GM23338 (cell line): ENCODE data around the gene GOLT1A. TPM values are rescaled to one million over a fixed set of nuclear protein-coding genes. Genes with fewer than 3 reads are reported as not detected.

Source experiments
- ATAC-seq: fragments of 200-7000 bp; cut with Tn5 transposase; 3 replicates; pipeline ENCODE4 v1.9.1; 2020
- DNase-seq: peaks from one replicate; pipeline ENCODE4 v3.0.0-alpha.2; 2015; ENCODE audit warnings: low spot score
- H2AFZ ChIP-seq: fragments of 200-600 bp; sonication (generic); 2 replicates; pipeline ENCODE4 v1.8.0; 2016; ENCODE audit warnings: antibody characterized with exemption, mild to moderate bottlenecking, moderate library complexity
- H3F3A ChIP-seq: fragments of 200-600 bp; sonication (generic); replicated peaks from 2 replicates; pipeline ENCODE4 v1.8.0; 2017; ENCODE audit warnings: antibody characterized with exemption, mixed run types, low read depth
- H3K27ac ChIP-seq: fragments of 200-600 bp; sonication (generic); 2 replicates; pipeline ENCODE4 v1.6.1; 2016; ENCODE audit warnings: low read depth
- H3K27me3 ChIP-seq: fragments of 200-600 bp; sonication (generic); 2 replicates; pipeline ENCODE4 v1.8.0; 2016; ENCODE audit warnings: mild to moderate bottlenecking, mixed run types, moderate library complexity; ENCODE audit not compliant: insufficient read depth
- H3K36me3 ChIP-seq: fragments of 200-600 bp; sonication (generic); 2 replicates; pipeline ENCODE4 v1.8.0; 2016; ENCODE audit warnings: mild to moderate bottlenecking; ENCODE audit not compliant: insufficient read depth
- H3K4me1 ChIP-seq: fragments of 200-600 bp; sonication (generic); 2 replicates; pipeline ENCODE4 v1.8.0; 2016; ENCODE audit warnings: mild to moderate bottlenecking, moderate library complexity; ENCODE audit not compliant: insufficient read depth
- H3K4me2 ChIP-seq: fragments of 200-600 bp; sonication (generic); 2 replicates; pipeline ENCODE4 v1.7.1; 2017; ENCODE audit warnings: mixed run types
- H3K4me3 ChIP-seq: fragments of 200-600 bp; sonication (generic); 2 replicates; pipeline ENCODE4 v1.6.1; 2016; ENCODE audit warnings: mixed run types
- H3K79me2 ChIP-seq: fragments of 200-600 bp; sonication (generic); replicated peaks from 2 replicates; pipeline ENCODE4 v1.8.0; 2017; ENCODE audit warnings: mild to moderate bottlenecking; ENCODE audit not compliant: insufficient read depth
- H3K9me2 ChIP-seq: fragments of 200-600 bp; sonication (generic); 2 replicates; pipeline ENCODE4 v1.8.0; 2017; ENCODE audit not compliant: insufficient read depth
- H4K20me1 ChIP-seq: fragments of 200-600 bp; sonication (generic); replicated peaks from 2 replicates; pipeline ENCODE4 v1.8.0; 2017; ENCODE audit warnings: mild to moderate bottlenecking; ENCODE audit not compliant: insufficient read depth
- H3K27ac Mint-ChIP-seq: 2 replicates; pipeline ENCODE4 v1.8.0; 2020; ENCODE audit warnings: inconsistent platforms, mild to moderate bottlenecking, moderate library complexity, mixed read lengths
- H3K27me3 Mint-ChIP-seq: 3 replicates; pipeline ENCODE4 v1.8.0; 2022; ENCODE audit warnings: low read depth, mild to moderate bottlenecking, moderate library complexity, mixed read lengths, inconsistent platforms; ENCODE audit not compliant: insufficient read depth, poor library complexity
- H3K36me3 Mint-ChIP-seq: 3 replicates; pipeline ENCODE4 v1.8.0; 2021; ENCODE audit warnings: low read depth, mild to moderate bottlenecking, inconsistent platforms, moderate library complexity, mixed read lengths
- H3K4me1 Mint-ChIP-seq: 3 replicates; pipeline ENCODE4 v1.8.0; 2020; ENCODE audit warnings: mild to moderate bottlenecking, inconsistent platforms, mixed read lengths
- H3K4me3 Mint-ChIP-seq: 3 replicates; pipeline ENCODE4 v1.8.0; 2021; ENCODE audit warnings: moderate library complexity, mild to moderate bottlenecking, inconsistent platforms, mixed read lengths
- H3K9me3 Mint-ChIP-seq: 3 replicates; pipeline ENCODE4 v1.8.0; 2020; ENCODE audit warnings: moderate library complexity, mild to moderate bottlenecking, inconsistent platforms, mixed read lengths
- CREB1 ChIP-seq: fragments of 250-450 bp; sonication (Bioruptor Pico); IDR thresholded peaks from 2 replicates; pipeline ENCODE4 v1.5.0; 2020; ENCODE audit warnings: low read depth, mild to moderate bottlenecking, moderate library complexity
- EZH2 ChIP-seq: fragments of 200-600 bp; sonication (generic); IDR thresholded peaks from one replicate; pipeline ENCODE4 v1.8.0; 2017; ENCODE audit warnings: antibody characterized with exemption, mild to moderate bottlenecking, low read depth; ENCODE audit not compliant: unreplicated experiment
- EZH2phosphoT487 ChIP-seq: fragments of 200-600 bp; sonication (generic); IDR thresholded peaks from one replicate; pipeline ENCODE4 v1.8.1; 2018; ENCODE audit warnings: antibody characterized with exemption; ENCODE audit not compliant: unreplicated experiment
- JUNB ChIP-seq: IDR thresholded peaks from one replicate; pipeline ENCODE4 v1.6.1; 2016; ENCODE audit warnings: antibody characterized with exemption; ENCODE audit not compliant: unreplicated experiment
- NANOG ChIP-seq: IDR thresholded peaks from 2 replicates; pipeline ENCODE4 v1.6.1; 2016; ENCODE audit warnings: antibody characterized with exemption, borderline replicate concordance
- POLR2AphosphoS5 ChIP-seq: IDR thresholded peaks from 2 replicates; pipeline ENCODE4 v1.6.1; 2016; ENCODE audit warnings: antibody characterized with exemption, low read depth
- REST ChIP-seq: IDR thresholded peaks from one replicate; pipeline ENCODE4 v1.6.1; 2018; ENCODE audit warnings: antibody characterized with exemption; ENCODE audit not compliant: unreplicated experiment
- STAT1 ChIP-seq: IDR thresholded peaks from one replicate; pipeline ENCODE4 v1.6.1; 2016; ENCODE audit warnings: antibody characterized with exemption; ENCODE audit not compliant: unreplicated experiment
- ZNF331 ChIP-seq: fragments of 250-450 bp; sonication (Bioruptor Pico); IDR thresholded peaks from 2 replicates; pipeline ENCODE4 v1.5.0; 2020; ENCODE audit warnings: low read depth, mild to moderate bottlenecking, moderate library complexity
- ZNF462 ChIP-seq: fragments of 250-450 bp; sonication (Bioruptor Pico); IDR thresholded peaks from 2 replicates; pipeline ENCODE4 v1.5.0; 2020; ENCODE audit warnings: mild to moderate bottlenecking, moderate library complexity
- polyA plus RNA-seq: library from polyadenylated mRNA; unstranded; fragments of >200 nt; fragmentation: Nextera tagmentation; extraction: Ambion mirVana; gene quantifications from 2 replicates; pipeline ENCODE4 v1.2.1, GENCODE V29; 2016
- total RNA-seq: library from RNA; depleted of rRNA; stranded (reverse); fragments of >200 nt; shearing (Covaris generic); gene quantifications from 2 replicates; pipeline ENCODE4 v1.2.3, GENCODE V29; 2014

The GOLT1A gene
- total and polyA plus RNA-seq, 2 experiments from 2014 or later = 3.0 to 7.2 TPM

DNA sequence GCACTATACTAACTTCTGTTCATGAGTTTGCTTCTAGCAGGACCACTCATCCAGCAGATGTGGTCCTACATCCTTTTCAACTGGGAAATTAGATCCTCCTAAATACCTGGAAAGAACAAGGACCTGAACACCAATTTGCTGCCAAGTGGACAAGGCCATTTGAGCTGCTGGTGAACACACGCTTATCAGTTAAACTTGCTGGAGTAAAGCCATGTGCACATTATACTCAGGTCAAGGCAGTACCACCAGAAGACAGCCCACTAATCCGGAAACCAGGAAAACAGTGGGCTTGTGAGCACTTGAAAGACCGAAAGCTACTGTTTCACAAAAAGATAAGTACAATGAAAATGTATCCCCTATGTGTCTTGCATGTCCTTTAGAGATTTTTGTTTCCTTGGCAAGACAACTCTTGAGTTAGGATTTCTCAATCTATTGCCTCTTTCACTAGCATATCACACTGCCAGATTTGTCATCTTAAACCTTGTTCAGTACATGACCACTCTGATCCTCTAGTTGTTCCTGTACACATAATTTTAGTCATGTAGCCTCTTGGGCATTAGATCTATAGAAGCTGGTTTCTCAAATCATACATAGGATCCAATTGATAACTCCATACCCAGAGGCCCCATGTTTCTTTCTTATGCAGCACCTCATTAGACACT is 43.2 kb downstream of the GOLT1A start:
- DNase-seq (no peak), ATAC-seq (no peak)
- no peak overlapping the region for H3K27ac ChIP-seq
- H3K4me3 Mint-ChIP-seq = no peak overlapping the region
- H4K20me1 ChIP-seq = no peaks in the 10 kb centered on the region
- no peak overlapping the region for H2AFZ ChIP-seq
- no peaks in the 10 kb centered on the region for H3K4me1 Mint-ChIP-seq
- no peak overlapping the region for H3K4me2 ChIP-seq
- H3K36me3 ChIP-seq = 0 out of 2 replicates have a peak, but pooled peaks cover 5% of the 10 kb centered on the region
- peaks cover 8% of the 10 kb centered on the region; the same call in 2 of the 3 replicates for H3K36me3 Mint-ChIP-seq
- no peak overlapping the region for H3K4me3 ChIP-seq
- H3K9me3 Mint-ChIP-seq = peaks cover 38% of the 10 kb centered on the region
- no peaks in the 10 kb centered on the region for H3K79me2 ChIP-seq
- H3K27me3 Mint-ChIP-seq = peaks cover under 1% of the 10 kb centered on the region
- H3K9me2 ChIP-seq = 0 out of 2 replicates have a peak, but pooled peaks cover 5% of the 10 kb centered on the region
- TF ChIP-seq EZH2 (no peak), CREB1 (no peak), STAT1 (no peak), REST (no peak), EZH2phosphoT487 (no peak), POLR2AphosphoS5 (no peak)
- H3F3A ChIP-seq = no peaks in the 10 kb centered on the region
- H3K4me1 ChIP-seq = no peaks in the 10 kb centered on the region
- no peaks in the 10 kb centered on the region for H3K27me3 ChIP-seq
- H3K27ac Mint-ChIP-seq = no peak overlapping the region

GRCh38 chr1:204169858-204170257 is 43.9 kb downstream of the GOLT1A start:
- peaks cover 38% of the 10 kb centered on the region for H3K9me3 Mint-ChIP-seq
- H3F3A ChIP-seq = no peaks in the 10 kb centered on the region
- DNase-seq (peak; percentile 59), ATAC-seq (no peak)
- 0 out of 2 replicates have a peak, but pooled peaks cover 5% of the 10 kb centered on the region for H3K36me3 ChIP-seq
- no peaks in the 10 kb centered on the region for H3K79me2 ChIP-seq
- no peak overlapping the region for H3K27ac ChIP-seq
- H3K4me3 Mint-ChIP-seq = no peak overlapping the region
- H3K4me3 ChIP-seq = no peak overlapping the region
- no peaks in the 10 kb centered on the region for H3K27me3 ChIP-seq
- peaks cover 6% of the 10 kb centered on the region for H3K27me3 Mint-ChIP-seq
- no peaks in the 10 kb centered on the region for H3K4me1 Mint-ChIP-seq
- no peak overlapping the region for H2AFZ ChIP-seq
- H3K27ac Mint-ChIP-seq = no peak overlapping the region
- peaks cover 8% of the 10 kb centered on the region; the same call in 2 of the 3 replicates for H3K36me3 Mint-ChIP-seq
- 0 out of 2 replicates have a peak, but pooled peaks cover 5% of the 10 kb centered on the region for H3K9me2 ChIP-seq
- H4K20me1 ChIP-seq = no peaks in the 10 kb centered on the region
- H3K4me1 ChIP-seq = no peaks in the 10 kb centered on the region
- H3K4me2 ChIP-seq = no peak overlapping the region
- TF ChIP-seq NANOG (no peak), EZH2phosphoT487 (no peak), ZNF462 (CRISPR knock-in tag) (no peak), ZNF331 (CRISPR knock-in tag) (no peak), CREB1 (no peak), EZH2 (no peak), STAT1 (no peak), JUNB (no peak)
